Measurements from ENCODE around the gene ISYNA1. TPM values are rescaled to one million over a fixed set of nuclear protein-coding genes. Genes with fewer than 3 reads are reported as not detected.
A peak's percentile ranks its signal among the peaks of the same experiment; 100 is the strongest.

The ISYNA1 gene
- total and polyA plus RNA-seq, 2 of the 13 experiments (the other 11 are each of a cell fraction or from before 2014, with no cell fraction given), result 29.6 to 48.5 TPM

DNA sequence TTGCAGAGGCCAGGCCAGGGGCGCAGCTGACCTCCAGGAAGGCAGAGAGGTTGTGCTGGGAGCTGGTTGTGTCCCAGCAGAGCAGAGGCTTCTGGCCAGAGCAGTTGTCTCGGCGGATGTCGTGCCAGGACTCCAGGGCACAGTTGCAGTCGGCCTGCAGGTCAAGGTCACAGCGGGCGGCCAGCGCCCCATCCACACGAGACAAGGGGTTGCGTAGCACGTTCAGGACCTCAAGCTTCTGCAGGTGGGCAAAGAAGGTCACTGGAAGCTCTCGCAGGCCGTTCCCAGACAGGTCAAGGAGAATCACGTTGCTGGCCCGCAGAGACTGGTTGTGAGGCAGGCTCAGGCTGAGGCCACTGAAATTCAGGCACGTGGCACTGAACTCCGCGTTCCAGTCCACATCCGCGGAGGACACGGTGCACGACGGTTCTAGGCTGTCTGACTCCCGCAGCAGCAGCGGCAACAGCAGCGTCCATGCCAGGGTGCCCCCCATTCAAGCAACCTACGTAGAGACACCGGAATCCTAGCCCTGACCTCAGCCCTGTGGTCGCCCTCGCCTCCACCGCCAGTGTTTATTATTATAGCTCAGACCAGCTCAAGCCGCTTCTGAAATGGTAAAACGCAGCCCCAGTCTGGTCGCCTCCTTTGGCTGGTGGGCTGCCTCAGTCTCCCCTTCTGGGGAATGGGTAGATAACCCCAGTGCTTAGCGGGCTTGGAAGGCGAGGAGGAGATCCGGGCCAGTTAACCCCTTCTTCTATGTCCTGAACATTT lies 41.3 kb downstream of the ISYNA1 start (continued):
- no peak for TF ChIP-seq ZNF138 (CRISPR knock-in tag; IDR thresholded peaks at IDR 0.05; ENCODE audit: low read depth)
- TF ChIP-seq ZFP41 (CRISPR knock-in tag; IDR thresholded peaks at IDR 0.05; ENCODE audit: borderline replicate concordance), result no peak; the same call in 1 of the 2 replicates
- no peak for TF ChIP-seq POLR2A (IDR thresholded peaks at IDR 0.05; ENCODE audit: insufficient read depth in 1 of 2, low read depth in 2 of 2, low read length in 2 of 2)
- TF ChIP-seq, protein P1, sequence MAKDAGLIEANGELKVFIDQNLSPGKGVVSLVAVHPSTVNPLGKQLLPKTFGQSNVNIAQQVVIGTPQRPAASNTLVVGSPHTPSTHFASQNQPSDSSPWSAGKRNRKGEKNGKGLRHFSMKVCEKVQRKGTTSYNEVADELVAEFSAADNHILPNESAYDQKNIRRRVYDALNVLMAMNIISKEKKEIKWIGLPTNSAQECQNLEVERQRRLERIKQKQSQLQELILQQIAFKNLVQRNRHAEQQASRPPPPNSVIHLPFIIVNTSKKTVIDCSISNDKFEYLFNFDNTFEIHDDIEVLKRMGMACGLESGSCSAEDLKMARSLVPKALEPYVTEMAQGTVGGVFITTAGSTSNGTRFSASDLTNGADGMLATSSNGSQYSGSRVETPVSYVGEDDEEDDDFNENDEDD (CRISPR knock-in tag; IDR thresholded peaks at IDR 0.05; ENCODE audit: borderline replicate concordance), result peak; percentile 68; the same call in 1 of the 2 replicates
- no peak for TF ChIP-seq ZNF709 (CRISPR knock-in tag; IDR thresholded peaks at IDR 0.05)
- TF ChIP-seq, protein P2, sequence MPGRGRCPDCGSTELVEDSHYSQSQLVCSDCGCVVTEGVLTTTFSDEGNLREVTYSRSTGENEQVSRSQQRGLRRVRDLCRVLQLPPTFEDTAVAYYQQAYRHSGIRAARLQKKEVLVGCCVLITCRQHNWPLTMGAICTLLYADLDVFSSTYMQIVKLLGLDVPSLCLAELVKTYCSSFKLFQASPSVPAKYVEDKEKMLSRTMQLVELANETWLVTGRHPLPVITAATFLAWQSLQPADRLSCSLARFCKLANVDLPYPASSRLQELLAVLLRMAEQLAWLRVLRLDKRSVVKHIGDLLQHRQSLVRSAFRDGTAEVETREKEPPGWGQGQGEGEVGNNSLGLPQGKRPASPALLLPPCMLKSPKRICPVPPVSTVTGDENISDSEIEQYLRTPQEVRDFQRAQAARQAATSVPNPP (CRISPR knock-in tag; IDR thresholded peaks at IDR 0.05), result no peak
- no peak for TF ChIP-seq KDM4B (CRISPR knock-in tag; IDR thresholded peaks at IDR 0.05)
- TF ChIP-seq, protein P3, sequence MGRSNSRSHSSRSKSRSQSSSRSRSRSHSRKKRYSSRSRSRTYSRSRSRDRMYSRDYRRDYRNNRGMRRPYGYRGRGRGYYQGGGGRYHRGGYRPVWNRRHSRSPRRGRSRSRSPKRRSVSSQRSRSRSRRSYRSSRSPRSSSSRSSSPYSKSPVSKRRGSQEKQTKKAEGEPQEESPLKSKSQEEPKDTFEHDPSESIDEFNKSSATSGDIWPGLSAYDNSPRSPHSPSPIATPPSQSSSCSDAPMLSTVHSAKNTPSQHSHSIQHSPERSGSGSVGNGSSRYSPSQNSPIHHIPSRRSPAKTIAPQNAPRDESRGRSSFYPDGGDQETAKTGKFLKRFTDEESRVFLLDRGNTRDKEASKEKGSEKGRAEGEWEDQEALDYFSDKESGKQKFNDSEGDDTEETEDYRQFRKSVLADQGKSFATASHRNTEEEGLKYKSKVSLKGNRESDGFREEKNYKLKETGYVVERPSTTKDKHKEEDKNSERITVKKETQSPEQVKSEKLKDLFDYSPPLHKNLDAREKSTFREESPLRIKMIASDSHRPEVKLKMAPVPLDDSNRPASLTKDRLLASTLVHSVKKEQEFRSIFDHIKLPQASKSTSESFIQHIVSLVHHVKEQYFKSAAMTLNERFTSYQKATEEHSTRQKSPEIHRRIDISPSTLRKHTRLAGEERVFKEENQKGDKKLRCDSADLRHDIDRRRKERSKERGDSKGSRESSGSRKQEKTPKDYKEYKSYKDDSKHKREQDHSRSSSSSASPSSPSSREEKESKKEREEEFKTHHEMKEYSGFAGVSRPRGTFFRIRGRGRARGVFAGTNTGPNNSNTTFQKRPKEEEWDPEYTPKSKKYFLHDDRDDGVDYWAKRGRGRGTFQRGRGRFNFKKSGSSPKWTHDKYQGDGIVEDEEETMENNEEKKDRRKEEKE (IDR thresholded peaks at IDR 0.05), result no peak
- no peak for TF ChIP-seq CHD4 (IDR thresholded peaks at IDR 0.05; ENCODE audit: borderline replicate concordance, low read length)
- TF ChIP-seq ZNF773 (CRISPR knock-in tag; IDR thresholded peaks at IDR 0.05; ENCODE audit: borderline replicate concordance), result peak; percentile 13; the same call in 1 of the 2 replicates
- TF ChIP-seq ZNF496 (CRISPR knock-in tag; IDR thresholded peaks at IDR 0.05; ENCODE audit: insufficient replicate concordance), result no peak
- no peak for TF ChIP-seq ARNT2 (CRISPR knock-in tag; IDR thresholded peaks at IDR 0.05; ENCODE audit: low read depth)
- TF ChIP-seq, protein P4, sequence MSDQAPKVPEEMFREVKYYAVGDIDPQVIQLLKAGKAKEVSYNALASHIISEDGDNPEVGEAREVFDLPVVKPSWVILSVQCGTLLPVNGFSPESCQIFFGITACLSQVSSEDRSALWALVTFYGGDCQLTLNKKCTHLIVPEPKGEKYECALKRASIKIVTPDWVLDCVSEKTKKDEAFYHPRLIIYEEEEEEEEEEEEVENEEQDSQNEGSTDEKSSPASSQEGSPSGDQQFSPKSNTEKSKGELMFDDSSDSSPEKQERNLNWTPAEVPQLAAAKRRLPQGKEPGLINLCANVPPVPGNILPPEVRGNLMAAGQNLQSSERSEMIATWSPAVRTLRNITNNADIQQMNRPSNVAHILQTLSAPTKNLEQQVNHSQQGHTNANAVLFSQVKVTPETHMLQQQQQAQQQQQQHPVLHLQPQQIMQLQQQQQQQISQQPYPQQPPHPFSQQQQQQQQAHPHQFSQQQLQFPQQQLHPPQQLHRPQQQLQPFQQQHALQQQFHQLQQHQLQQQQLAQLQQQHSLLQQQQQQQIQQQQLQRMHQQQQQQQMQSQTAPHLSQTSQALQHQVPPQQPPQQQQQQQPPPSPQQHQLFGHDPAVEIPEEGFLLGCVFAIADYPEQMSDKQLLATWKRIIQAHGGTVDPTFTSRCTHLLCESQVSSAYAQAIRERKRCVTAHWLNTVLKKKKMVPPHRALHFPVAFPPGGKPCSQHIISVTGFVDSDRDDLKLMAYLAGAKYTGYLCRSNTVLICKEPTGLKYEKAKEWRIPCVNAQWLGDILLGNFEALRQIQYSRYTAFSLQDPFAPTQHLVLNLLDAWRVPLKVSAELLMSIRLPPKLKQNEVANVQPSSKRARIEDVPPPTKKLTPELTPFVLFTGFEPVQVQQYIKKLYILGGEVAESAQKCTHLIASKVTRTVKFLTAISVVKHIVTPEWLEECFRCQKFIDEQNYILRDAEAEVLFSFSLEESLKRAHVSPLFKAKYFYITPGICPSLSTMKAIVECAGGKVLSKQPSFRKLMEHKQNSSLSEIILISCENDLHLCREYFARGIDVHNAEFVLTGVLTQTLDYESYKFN (CRISPR knock-in tag; conservative IDR thresholded peaks at IDR 0.05), result peak; percentile 26; the same call in 1 of the 2 replicates
- TF ChIP-seq DNMT3B (CRISPR knock-in tag; conservative IDR thresholded peaks at IDR 0.05), result no peak
- TF ChIP-seq ZFP90 (CRISPR knock-in tag; IDR thresholded peaks at IDR 0.05; ENCODE audit: borderline replicate concordance), result no peak
- no peak for TF ChIP-seq SNAPC2 (CRISPR knock-in tag; IDR thresholded peaks at IDR 0.05)
- TF ChIP-seq SMARCE1 (IDR thresholded peaks at IDR 0.05; ENCODE audit: borderline replicate concordance), result no peak
- TF ChIP-seq, protein P5, sequence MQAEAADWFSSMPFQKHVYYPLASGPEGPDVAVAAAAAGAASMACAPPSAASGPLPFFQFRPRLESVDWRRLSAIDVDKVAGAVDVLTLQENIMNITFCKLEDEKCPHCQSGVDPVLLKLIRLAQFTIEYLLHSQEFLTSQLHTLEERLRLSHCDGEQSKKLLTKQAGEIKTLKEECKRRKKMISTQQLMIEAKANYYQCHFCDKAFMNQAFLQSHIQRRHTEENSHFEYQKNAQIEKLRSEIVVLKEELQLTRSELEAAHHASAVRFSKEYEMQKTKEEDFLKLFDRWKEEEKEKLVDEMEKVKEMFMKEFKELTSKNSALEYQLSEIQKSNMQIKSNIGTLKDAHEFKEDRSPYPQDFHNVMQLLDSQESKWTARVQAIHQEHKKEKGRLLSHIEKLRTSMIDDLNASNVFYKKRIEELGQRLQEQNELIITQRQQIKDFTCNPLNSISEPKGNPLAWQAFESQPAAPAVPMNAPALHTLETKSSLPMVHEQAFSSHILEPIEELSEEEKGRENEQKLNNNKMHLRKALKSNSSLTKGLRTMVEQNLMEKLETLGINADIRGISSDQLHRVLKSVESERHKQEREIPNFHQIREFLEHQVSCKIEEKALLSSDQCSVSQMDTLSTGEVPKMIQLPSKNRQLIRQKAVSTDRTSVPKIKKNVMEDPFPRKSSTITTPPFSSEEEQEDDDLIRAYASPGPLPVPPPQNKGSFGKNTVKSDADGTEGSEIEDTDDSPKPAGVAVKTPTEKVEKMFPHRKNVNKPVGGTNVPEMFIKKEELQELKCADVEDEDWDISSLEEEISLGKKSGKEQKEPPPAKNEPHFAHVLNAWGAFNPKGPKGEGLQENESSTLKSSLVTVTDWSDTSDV (CRISPR knock-in tag; IDR thresholded peaks at IDR 0.05), result no peak
